Stimulated activated naive CD4-positive, alpha-beta T cell treated with Interleukin-2 at 50 U/mL for 16 hours (primary cell): ENCODE results near the gene S100A1.
"Not testable (repeated sequence)": the region's sequence is repeated elsewhere in the genome, so short reads cannot be mapped to it uniquely, and the experiment has no call there.

Experiments used
- DNase-seq: peaks from one replicate; lab custom pipeline; 2025; lab: John Stamatoyannopoulos, UW

S100A1 gene

DNA sequence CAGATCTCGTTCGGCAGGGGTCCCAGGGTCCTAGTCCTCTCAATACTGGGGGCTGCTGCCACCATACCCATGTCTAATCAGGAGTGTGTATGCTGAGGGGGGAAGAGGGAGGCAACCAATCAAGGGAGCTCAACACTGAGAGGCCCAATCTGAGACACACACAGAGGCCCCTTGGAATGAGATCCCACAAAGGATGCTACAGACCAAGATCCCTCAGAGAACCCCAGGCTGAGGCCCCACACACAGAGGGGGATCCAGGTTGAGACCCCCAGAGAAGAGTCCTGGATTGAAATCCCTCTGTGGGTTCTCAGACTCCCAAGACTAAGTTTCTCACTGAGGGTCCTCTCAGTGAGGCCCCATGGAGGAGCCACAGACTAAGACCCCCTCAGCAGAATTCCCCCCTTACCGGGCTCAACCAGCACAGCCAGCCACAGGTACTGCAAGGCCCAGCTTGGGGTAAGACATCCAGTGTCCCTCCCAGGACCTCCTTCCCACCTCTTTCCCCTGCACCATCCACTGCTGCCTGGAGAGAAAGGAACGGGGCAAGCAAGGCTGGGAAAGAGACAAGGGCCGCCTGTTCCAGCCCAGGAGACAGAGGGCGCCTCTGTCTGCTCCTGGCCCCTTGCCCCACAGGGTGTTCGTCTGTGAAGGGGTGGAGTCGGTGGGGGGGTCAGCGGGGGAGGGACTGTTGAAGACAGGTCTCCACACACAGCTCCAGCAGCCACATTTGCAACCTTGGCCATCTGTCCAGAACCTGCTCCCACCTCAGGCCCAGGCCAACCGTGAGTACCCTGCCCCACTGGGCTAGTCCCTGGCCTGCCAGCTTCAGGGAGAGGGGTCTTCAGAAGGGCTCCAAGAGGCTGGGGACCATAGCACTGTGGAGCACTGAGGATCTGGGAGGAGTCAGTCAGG lies at the start of gene S100A1:
Gene S100A1, plus strand, starts transcription at position 720 of the 912 bp plus-strand sequence. CDS start 2,088 bp downstream, outside the sequence.
- no peak for DNase-seq

DNA sequence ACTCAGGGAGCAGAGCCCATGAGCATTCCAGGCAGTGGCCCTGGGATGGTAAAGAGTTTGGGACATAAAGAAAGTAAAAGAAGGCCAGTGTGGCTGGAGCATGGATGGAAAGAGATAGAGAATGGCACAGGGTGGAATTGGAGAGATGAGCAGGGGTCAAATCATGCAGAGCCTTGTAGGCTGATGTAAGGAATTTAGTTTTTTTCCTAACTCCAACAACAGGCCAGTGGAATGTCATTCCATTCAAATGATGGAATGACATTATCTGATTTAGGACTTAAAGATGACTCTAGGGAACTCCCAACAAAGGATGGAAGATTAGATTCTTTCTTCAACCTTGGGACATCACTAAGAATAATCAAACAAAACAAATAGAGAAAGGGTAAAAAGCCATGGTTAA lies 49.7 kb upstream of the S100A1 start:
- no peak for DNase-seq

DNA sequence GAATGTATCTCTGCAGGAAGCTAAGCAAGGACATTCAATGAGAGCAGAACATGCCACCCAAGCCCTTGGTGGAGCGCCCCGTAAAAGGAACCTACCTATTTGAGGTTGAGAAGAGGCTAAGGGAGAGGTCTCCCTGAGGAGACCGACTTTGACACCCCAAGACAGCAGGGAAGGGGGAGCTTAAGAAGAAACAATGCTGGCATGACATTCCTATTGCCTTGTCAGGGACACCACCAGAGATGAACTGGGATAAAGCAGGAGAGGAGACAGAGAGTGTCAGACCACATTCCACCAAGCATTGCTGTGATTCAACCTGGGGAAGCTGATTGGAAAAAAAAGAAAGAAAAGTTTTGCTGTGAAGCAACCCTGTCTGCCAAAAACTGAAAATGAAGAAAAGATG lies 49.3 kb upstream of the S100A1 start:
- DNase-seq: no peak

DNA sequence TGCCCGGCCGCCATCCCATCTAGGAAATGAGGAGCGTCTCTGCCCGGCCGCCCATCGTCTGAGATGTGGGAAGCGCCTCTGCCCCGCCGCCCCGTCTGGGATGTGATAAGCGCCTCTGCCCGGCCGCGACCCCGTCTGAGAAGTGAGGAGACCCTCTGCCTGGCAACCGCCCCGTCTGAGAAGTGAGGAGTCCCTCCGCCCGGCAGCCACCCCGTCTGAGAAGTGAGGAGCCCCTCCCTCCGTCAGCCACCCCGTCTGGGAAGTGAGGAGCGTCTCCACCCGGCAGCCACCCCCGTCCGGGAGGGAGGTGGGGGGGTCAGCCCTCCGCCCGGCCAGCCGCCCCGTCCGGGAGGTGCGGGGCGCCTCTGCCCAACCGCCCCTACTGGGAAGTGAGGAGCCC lies 45.4 kb upstream of the S100A1 start:
- DNase-seq: not testable (repeated sequence)

DNA sequence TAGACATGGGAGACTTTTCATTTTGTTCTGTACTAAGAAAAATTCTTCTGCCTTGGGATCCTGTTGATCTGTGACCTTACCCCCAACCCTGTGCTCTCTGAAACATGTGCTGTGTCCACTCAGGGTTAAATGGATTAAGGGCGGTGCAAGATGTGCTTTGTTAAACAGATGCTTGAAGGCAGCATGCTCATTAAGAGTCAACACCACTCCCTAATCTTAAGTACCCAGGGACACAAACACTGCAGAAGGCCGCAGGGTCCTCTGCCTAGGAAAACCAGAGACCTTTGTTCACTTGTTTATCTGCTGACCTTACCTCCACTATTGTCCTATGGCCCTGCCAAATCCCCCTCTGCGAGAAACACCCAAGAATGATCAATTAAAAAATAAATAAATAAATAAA lies 44.7 kb upstream of the S100A1 start:
- not testable (repeated sequence) for DNase-seq

DNA sequence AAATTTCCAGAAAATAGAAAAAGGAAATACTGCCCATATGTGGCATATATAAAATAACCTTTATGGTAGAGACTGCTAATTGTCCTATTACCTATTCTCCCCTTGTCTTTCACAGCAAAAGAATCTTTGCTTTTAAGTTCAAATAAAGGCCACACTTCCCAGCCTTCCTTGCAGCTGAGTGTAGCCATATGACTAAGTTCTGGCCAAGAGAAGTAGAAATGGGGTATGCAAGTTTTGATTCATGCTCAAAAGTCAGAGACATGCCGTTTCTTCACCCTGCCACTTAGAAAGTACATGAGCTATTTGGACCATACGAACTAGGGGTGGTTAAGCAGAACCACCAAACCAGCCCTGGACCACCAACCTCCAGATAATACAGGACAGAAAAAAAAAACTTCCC lies 44.3 kb upstream of the S100A1 start:
- DNase-seq: no peak

- no peak for DNase-seq
Measured at GRCh38 chr1:153585006-153585405, 43.2 kb upstream of the S100A1 start.

GRCh38 chr1:153586347-153586746 lies 41.9 kb upstream of the S100A1 start:
- DNase-seq: no peak

DNA sequence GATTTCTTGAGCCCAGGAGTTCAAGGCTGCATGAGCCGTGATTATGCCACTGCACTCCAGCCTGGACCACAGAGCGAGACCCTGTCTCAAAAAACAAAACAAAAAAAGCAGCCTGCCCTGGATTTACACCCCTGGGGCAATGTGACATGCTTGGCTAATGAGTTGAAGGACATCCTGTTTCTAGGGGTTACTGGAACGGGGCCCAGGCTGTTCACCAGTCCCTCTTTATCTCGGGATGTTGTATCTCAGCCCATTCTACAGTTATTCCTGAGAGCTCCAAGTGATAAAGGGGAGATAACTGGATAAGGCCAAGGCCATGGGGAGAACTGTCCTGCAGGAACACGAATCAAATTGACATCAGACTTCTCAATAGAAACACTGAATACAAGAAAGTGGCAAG lies 40.9 kb upstream of the S100A1 start:
- no peak for DNase-seq

GRCh38 chr1:153588033-153588432 lies 40.2 kb upstream of the S100A1 start:
- DNase-seq: not testable (repeated sequence)

GRCh38 chr1:153588482-153588881 lies 39.8 kb upstream of the S100A1 start:
- DNase-seq: no peak

- DNase-seq: no peak
Measured at GRCh38 chr1:153592748-153593147, 35.5 kb upstream of the S100A1 start.

DNA sequence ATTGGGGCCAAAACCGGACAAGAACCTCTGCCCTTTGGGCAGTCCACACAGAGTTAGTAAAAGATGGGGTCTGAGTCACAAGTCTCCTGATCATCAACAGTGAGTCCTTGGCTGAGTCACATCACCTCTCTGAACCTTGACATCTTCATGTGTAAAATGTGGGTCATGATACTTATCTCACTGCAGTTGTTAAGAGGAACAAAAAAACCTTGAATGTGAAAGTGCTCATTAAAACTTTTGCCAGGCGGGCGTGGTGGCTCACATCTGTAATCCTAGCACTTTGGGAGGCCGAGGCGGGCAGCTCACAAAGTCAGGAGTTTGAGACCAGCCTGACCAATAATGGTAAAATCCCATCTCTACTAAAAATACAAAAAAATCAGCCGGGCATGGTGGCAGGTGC lies 31.0 kb upstream of the S100A1 start:
- DNase-seq: no peak

- DNase-seq: no peak
Measured at GRCh38 chr1:153598309-153599172, 29.7 kb upstream of the S100A1 start.

GRCh38 chr1:153599847-153600246 lies 28.4 kb upstream of the S100A1 start:
- DNase-seq: no peak

DNA sequence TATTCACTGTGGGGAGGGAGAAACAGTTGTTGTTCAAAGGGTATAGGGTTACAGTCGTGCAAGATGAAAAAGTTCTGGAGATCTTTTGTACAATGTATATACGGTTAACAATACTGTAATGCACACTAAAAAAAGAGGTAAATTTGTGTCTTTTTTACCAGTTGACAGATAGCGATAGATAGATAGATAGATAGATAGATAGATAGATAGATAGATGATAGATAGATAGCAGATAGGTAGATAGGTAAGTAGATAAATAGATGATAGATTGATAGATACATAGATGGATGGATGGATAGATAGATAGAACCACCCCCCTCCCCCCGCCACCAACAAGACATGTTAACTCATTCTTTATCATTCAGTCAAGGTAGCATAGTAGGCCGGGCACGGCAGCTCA lies 25.5 kb upstream of the S100A1 start:
- no peak for DNase-seq

DNA sequence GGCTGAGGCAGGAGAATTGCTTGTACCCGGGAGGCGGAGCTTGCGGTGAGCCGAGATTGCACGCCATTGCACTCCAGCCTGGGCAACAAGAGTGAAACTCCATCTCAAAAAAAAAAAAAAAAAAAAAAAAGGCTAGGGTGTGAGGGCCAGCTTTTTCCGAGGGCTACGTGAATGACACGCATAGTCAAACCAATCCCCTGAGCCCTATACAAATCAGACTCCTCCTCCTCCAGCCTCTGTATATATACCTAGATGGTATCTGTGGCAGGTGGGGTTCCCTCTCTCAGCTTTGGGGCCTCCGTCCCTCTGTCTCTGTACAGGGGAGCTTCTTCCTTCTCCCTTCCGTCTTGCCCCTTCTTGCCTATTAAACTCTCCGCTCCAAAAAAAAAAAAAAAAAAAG lies 22.0 kb upstream of the S100A1 start:
- DNase-seq: no peak

DNA sequence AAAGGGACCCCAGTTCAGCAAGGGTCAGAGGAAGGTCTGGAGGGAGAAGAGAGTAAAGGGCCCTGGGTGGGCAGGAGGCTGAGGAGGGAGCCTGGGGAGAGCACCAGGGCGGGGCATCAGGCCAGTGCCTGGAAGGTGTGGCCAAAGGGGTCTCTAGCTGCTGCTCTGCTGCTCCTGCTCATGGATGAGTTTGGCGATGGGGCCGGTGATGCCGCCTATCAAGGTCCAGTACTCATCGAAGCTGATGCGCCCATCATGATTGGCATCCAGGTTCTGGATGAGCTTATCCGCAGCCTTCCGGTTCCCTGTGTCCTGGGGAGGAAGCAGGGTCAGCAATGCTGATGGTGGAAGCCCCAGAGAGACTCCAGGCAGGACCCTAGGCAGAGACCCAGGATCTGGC lies 20.9 kb upstream of the S100A1 start:
- no peak for DNase-seq

GRCh38 chr1:153608089-153608682 lies 20.0 kb upstream of the S100A1 start:
- no peak for DNase-seq

- DNase-seq: no peak
Measured at GRCh38 chr1:153608742-153609584, 19.3 kb upstream of the S100A1 start.

- DNase-seq: no peak
Measured at GRCh38 chr1:153609585-153609907, 18.7 kb upstream of the S100A1 start.

DNA sequence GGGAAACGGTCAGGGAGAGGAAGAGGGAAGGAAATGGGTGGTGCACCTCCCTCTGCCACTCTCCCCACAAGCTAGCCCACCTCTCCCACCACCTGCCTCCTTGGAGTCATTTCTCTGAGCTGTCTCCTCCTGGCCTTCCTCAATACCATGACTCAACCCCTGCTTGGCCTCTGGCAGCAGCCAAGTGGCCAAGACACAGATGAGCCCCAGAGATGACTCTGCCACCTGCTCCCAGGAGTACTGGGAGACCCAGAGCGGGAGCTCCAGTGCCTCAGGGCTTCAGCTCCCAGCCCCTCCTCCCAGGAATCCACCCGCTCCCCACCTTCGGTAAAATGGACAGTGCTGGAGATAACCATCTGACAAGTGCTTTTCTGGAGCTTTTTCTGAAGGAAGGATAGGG lies 17.9 kb upstream of the S100A1 start:
- DNase-seq: no peak
